Measurements from ENCODE around the gene MUC12. TPM values are rescaled to one million over a fixed set of nuclear protein-coding genes. Genes with fewer than 3 reads are reported as not detected.
"Not testable (repeated sequence)": the region's sequence is repeated elsewhere in the genome, so short reads cannot be mapped to it uniquely, and the experiment has no call there.

Gene MUC12
- total and polyA plus RNA-seq, 9 of the 15 experiments (the other 6 are each of a cell fraction or from before 2014, with no cell fraction given), result 0.23 to 1.2 (median 0.79) TPM; not detected in 1

- intact Hi-C loops (cut with micrococcal nuclease); CTCF ChIA-PET (ENCODE audit: low intra/inter-chr PET ratio); in situ Hi-C loops (cut with MboI); DNase-seq (ENCODE audit: extremely low read depth in 1 of 4, low spot score in 3 of 4); H3K36me3 ChIP-seq (ENCODE audit: control insufficient read depth, insufficient read depth, low read length); H2AFZ ChIP-seq (ENCODE audit: low read depth, low read length); POLR2A ChIA-PET; FAIRE-seq; BruUV-seq (replicated peaks); H3K9me1 ChIP-seq (ENCODE audit: control insufficient read depth, insufficient read depth, low read length); ATAC-seq; H3K4me3 ChIP-seq; H3K27ac ChIP-seq (ENCODE audit: extremely low read depth, low read depth, low read length); H3K4me2 ChIP-seq (ENCODE audit: insufficient read depth, low read length); H3K9me3 ChIP-seq (replicated peaks; ENCODE audit: control insufficient read depth, insufficient read depth, low read depth, low read length); H4K20me1 ChIP-seq (replicated peaks; ENCODE audit: control insufficient read depth, insufficient read depth, low read length); H3K4me1 ChIP-seq (replicated peaks in 1 of 2; ENCODE audit: control insufficient read depth in 2 of 2, insufficient read depth in 2 of 2, low read length in 2 of 2); H3K79me2 ChIP-seq (ENCODE audit: control insufficient read depth, insufficient read depth, low read length); H3K9ac ChIP-seq (ENCODE audit: insufficient read depth in 1 of 2, low read depth in 2 of 2, low read length in 2 of 2): not testable (repeated sequence)
- no CpG with 5 or more reads among the region's 9 CpGs for WGBS (ENCODE audit: insufficient coverage, low coverage, missing lambda C conversion rate)
- peaks cover 2 to 16% of the 10 kb centered on the region in 2 experiments; a peak in 3 of 5 replicates for H3K27me3 ChIP-seq (ENCODE audit: control insufficient read depth in 2 of 2, insufficient read depth in 2 of 2, low read length in 2 of 2)
These were observed 30.0 kb downstream of the MUC12 start for GRCh38 chr7:100999334-100999733.

- POLR2A ChIA-PET; DNase-seq (ENCODE audit: extremely low read depth in 1 of 4, low spot score in 3 of 4); H3K4me3 ChIP-seq; H3K9me3 ChIP-seq (replicated peaks; ENCODE audit: control insufficient read depth, insufficient read depth, low read depth, low read length); H3K36me3 ChIP-seq (ENCODE audit: control insufficient read depth, insufficient read depth, low read length); FAIRE-seq; H3K9me1 ChIP-seq (ENCODE audit: control insufficient read depth, insufficient read depth, low read length); intact Hi-C loops (cut with micrococcal nuclease); H4K20me1 ChIP-seq (replicated peaks; ENCODE audit: control insufficient read depth, insufficient read depth, low read length); H3K4me1 ChIP-seq (replicated peaks in 1 of 2; ENCODE audit: control insufficient read depth in 2 of 2, insufficient read depth in 2 of 2, low read length in 2 of 2); in situ Hi-C loops (cut with MboI); CTCF ChIA-PET (ENCODE audit: low intra/inter-chr PET ratio); H3K4me2 ChIP-seq (ENCODE audit: insufficient read depth, low read length); H2AFZ ChIP-seq (ENCODE audit: low read depth, low read length); H3K27ac ChIP-seq (ENCODE audit: extremely low read depth, low read depth, low read length); H3K79me2 ChIP-seq (ENCODE audit: control insufficient read depth, insufficient read depth, low read length); ATAC-seq; H3K9ac ChIP-seq (ENCODE audit: insufficient read depth in 1 of 2, low read depth in 2 of 2, low read length in 2 of 2); BruUV-seq (replicated peaks): not testable (repeated sequence)
- peaks cover 5 to 23% of the 10 kb centered on the region in 2 experiments; a peak in 4 of 5 replicates for H3K27me3 ChIP-seq (ENCODE audit: control insufficient read depth in 2 of 2, insufficient read depth in 2 of 2, low read length in 2 of 2)
- under 1% methylated on average over 9 of the region's 10 CpGs for WGBS (ENCODE audit: insufficient coverage, low coverage, missing lambda C conversion rate)
These were observed 30.7 kb downstream of the MUC12 start for GRCh38 chr7:101000025-101000424.

- BruUV-seq (replicated peaks); H3K4me3 ChIP-seq; ATAC-seq; H3K36me3 ChIP-seq (ENCODE audit: control insufficient read depth, insufficient read depth, low read length); FAIRE-seq; H2AFZ ChIP-seq (ENCODE audit: low read depth, low read length); H4K20me1 ChIP-seq (replicated peaks; ENCODE audit: control insufficient read depth, insufficient read depth, low read length); H3K79me2 ChIP-seq (ENCODE audit: control insufficient read depth, insufficient read depth, low read length); CTCF ChIA-PET (ENCODE audit: low intra/inter-chr PET ratio); H3K4me1 ChIP-seq (replicated peaks in 1 of 2; ENCODE audit: control insufficient read depth in 2 of 2, insufficient read depth in 2 of 2, low read length in 2 of 2); H3K4me2 ChIP-seq (ENCODE audit: insufficient read depth, low read length); POLR2A ChIA-PET; in situ Hi-C loops (cut with MboI); DNase-seq (ENCODE audit: extremely low read depth in 1 of 4, low spot score in 3 of 4); H3K9ac ChIP-seq (ENCODE audit: insufficient read depth in 1 of 2, low read depth in 2 of 2, low read length in 2 of 2); H3K9me1 ChIP-seq (ENCODE audit: control insufficient read depth, insufficient read depth, low read length); H3K27ac ChIP-seq (ENCODE audit: extremely low read depth, low read depth, low read length); intact Hi-C loops (cut with micrococcal nuclease); H3K9me3 ChIP-seq (replicated peaks; ENCODE audit: control insufficient read depth, insufficient read depth, low read depth, low read length): not testable (repeated sequence)
- 0% methylated on average over 2 of the region's 8 CpGs for WGBS (ENCODE audit: insufficient coverage, low coverage, missing lambda C conversion rate)
- H3K27me3 ChIP-seq (ENCODE audit: control insufficient read depth in 2 of 2, insufficient read depth in 2 of 2, low read length in 2 of 2), result peaks cover 15 to 35% of the 10 kb centered on the region in 2 experiments; a peak in 4 of 5 replicates
These were observed 33.0 kb downstream of the MUC12 start for GRCh38 chr7:101002333-101002732.

Data from K562 (cell line).